Measurements from ENCODE around the gene NINL. TPM values are rescaled to one million over a fixed set of nuclear protein-coding genes. Genes with fewer than 3 reads are reported as not detected.

NINL gene
- polyA plus RNA-seq, 1 of the 3 experiments (the other 2 are of a cell fraction), result 22.5 TPM

DNA sequence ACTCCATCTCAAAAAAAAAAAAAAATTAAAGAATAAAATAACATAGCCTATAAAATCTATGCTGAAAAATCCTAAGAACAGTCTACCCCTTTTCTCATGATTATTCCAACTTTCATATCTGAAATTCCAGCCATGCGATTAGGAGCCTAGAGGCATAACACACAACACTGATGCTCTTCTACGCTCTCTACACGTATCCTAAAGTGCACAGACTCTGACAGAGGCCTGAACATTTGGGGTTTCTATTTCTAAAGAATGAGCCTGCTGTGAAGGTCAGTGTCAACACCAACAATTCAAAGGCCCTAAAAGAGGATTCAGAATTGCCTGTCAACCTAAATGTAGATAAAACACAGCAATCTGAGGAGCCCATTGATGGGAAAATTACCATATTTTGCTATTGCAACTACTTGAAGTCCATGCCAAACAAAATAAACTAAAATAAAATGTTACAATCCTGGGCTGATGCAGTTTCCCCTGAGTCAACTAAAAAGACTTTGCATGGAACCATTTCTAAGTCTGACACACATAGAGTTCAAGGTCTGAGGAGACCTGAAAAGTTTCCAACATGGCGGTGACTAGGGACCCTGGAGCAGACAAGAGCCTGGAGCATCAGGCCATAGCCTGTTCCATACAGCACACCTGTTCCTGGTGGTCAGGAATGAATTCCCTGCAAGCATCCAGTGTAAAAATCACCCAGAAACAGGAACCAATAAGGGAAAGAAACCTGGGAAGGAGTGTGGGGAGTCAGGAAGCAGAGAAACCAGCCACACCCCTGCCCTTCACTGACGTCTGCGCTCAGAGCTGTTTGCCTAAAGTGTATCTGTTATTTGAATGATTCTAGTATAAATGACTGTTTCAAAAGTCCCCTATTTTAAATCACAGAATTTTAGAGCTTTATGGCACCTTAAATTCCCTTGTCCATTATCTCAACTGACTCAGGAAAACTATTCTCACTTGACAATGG is 11.8 kb downstream of the NINL start:
- Histone ChIP-seq H3K4me3 (ENCODE audit: low read depth in 2 of 2, low read length in 1 of 2) (no peak overlapping the region), H2AFZ (ENCODE audit: low read depth) (no peak overlapping the region), H3K9ac (no peak overlapping the region), H4K20me1 (ENCODE audit: insufficient read depth) (peaks cover 14% of the 10 kb centered on the region; the same call in 1 of the 2 replicates), H3K27ac (ENCODE audit: low read depth in 2 of 2, low read length in 1 of 2) (0 out of 4 replicates have a peak overlapping the region, but pooled peaks of 1 of the 2 experiments have one; percentile 15), H3K36me3 (replicated peaks in 1 of 2; ENCODE audit: control insufficient read depth in 1 of 2, insufficient read depth in 2 of 2, low read length in 1 of 2) (peaks cover 0 to 4% of the 10 kb centered on the region in 2 experiments), H3K4me1 (ENCODE audit: control insufficient read depth in 1 of 2, insufficient read depth in 2 of 2, low read depth in 1 of 2, low read length in 1 of 2) (peaks cover 4 to 8% of the 10 kb centered on the region in 2 experiments; a peak in 1 of 4 replicates), H3F3A (replicated peaks; ENCODE audit: insufficient read depth) (no peaks in the 10 kb centered on the region), H3K9me3 (no peaks in the 10 kb centered on the region), H3K79me2 (ENCODE audit: insufficient read depth) (peaks cover 94% of the 10 kb centered on the region), H3K27me3 (ENCODE audit: insufficient read depth) (no peaks in the 10 kb centered on the region), H3K9me2 (no peaks in the 10 kb centered on the region), H3K4me2 (peak overlapping the region; percentile 29; the same call in 1 of the 2 replicates)
- 93% methylated on average over 6 of the region's 6 CpGs for WGBS (ENCODE audit: low lambda C conversion rate)
- ChIA-PET CTCF (interaction anchor here (0.9 to 1.4 kb wide), 4 partner anchors 33 to 174 kb away, joined by 3 to 4 read pairs (median 3); no protein-coding TSS in a partner anchor), POLR2A (no interaction called here)
- TF ChIP-seq FOXJ3 (CRISPR knock-in tag; IDR thresholded peaks at IDR 0.05) (no peak), JUND (IDR thresholded peaks at IDR 0.05) (no peak), IRF3 (IDR thresholded peaks at IDR 0.05; ENCODE audit: low read depth, low read length) (no peak), YY1 (IDR thresholded peaks at IDR 0.05; ENCODE audit: low read depth) (no peak), RXRA (IDR thresholded peaks at IDR 0.05; ENCODE audit: borderline replicate concordance, low read depth) (no peak), ELF1 (IDR thresholded peaks at IDR 0.05) (no peak), TCF12 (IDR thresholded peaks at IDR 0.05) (no peak), FOSL2 (IDR thresholded peaks at IDR 0.05; ENCODE audit: borderline replicate concordance, low read depth) (no peak), NFIC (IDR thresholded peaks at IDR 0.05; ENCODE audit: borderline replicate concordance) (no peak), EP300 (IDR thresholded peaks at IDR 0.05; ENCODE audit: borderline replicate concordance in 1 of 2, low read depth in 1 of 2, low read length in 1 of 2) (no peak)
- no peak for DNase-seq

GRCh38 chr20:25571817-25572216 is 13.5 kb downstream of the NINL start:
- Histone ChIP-seq H3K27ac (ENCODE audit: low read depth in 2 of 2, low read length in 1 of 2) (no peak overlapping the region), H3K4me1 (ENCODE audit: control insufficient read depth in 1 of 2, insufficient read depth in 2 of 2, low read depth in 1 of 2, low read length in 1 of 2) (peaks cover 4 to 8% of the 10 kb centered on the region in 2 experiments; a peak in 1 of 4 replicates), H3K4me2 (no peak overlapping the region), H2AFZ (ENCODE audit: low read depth) (no peak overlapping the region), H3K36me3 (replicated peaks in 1 of 2; ENCODE audit: control insufficient read depth in 1 of 2, insufficient read depth in 2 of 2, low read length in 1 of 2) (peaks cover 0 to 14% of the 10 kb centered on the region in 2 experiments), H3F3A (replicated peaks; ENCODE audit: insufficient read depth) (no peaks in the 10 kb centered on the region), H3K9ac (no peak overlapping the region), H3K27me3 (ENCODE audit: insufficient read depth) (no peaks in the 10 kb centered on the region), H3K9me3 (no peaks in the 10 kb centered on the region), H3K4me3 (ENCODE audit: low read depth in 2 of 2, low read length in 1 of 2) (no peak overlapping the region), H4K20me1 (ENCODE audit: insufficient read depth) (peaks cover 14% of the 10 kb centered on the region; the same call in 1 of the 2 replicates), H3K9me2 (no peaks in the 10 kb centered on the region), H3K79me2 (ENCODE audit: insufficient read depth) (peaks cover 94% of the 10 kb centered on the region)
- 98% methylated on average over 2 of the region's 2 CpGs for WGBS (ENCODE audit: low lambda C conversion rate)
- no peak for TF ChIP-seq YY1 (IDR thresholded peaks at IDR 0.05; ENCODE audit: low read depth)
- TF ChIP-seq, protein P1, sequence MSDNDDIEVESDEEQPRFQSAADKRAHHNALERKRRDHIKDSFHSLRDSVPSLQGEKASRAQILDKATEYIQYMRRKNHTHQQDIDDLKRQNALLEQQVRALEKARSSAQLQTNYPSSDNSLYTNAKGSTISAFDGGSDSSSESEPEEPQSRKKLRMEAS (IDR thresholded peaks at IDR 0.05; ENCODE audit: low read depth), result no peak
- DNase-seq, result no peak
- POLR2A ChIA-PET, result no interaction called here
- CTCF ChIA-PET, result no interaction called here

Measured in SK-N-SH (cell line).